NCI-H524 (cell line): ENCODE data around the gene CHN1.

ENCODE experiments used
- DNase-seq, 2 experiments: peaks; one replicate each; lab custom pipeline; 2025; lab: John Stamatoyannopoulos, UW

The CHN1 gene

DNA sequence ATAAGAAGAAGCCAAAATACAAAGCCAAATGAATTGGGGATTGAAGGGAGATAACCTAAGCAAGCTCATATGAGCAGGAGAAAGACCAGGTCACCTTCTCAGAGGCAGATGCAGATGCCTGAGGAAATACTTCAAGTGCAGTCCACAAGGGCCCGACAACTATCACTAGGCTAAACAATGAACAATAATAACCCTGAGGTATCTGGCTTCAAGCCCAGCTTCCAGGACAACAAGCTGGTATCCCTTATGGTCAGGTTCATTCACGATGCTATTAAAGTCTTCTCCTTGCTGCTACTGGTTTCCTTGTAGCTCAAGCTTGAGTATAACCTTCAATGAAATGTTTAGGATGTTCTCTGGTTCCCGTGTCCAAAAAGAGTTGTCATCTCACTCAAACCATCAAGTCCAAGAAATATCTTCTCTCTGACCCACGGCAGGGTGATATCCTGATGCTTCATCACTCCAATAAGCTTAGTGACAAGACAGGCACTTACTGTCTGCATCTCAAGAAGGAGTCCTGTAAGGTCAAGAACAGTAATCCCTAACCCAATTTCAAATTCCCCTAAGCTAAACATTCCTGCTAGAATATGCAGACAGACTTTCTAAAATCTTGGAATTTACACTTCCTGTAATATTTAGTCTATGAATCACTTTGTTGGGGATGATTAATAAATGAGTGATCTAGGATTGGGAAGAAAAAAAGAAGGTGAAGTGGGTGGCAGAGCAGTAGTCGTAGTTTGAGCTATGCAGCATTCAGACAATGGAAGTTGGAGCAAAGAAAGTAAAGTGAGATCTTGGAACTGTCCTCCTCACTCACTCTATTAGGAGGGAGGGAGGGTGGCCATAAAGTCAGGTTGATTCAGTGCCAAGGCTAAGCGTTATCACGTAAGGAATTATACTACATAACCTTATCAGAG, 33.1 kb downstream of the CHN1 start:
- peak; percentile 39 to 63 for DNase-seq

DNA sequence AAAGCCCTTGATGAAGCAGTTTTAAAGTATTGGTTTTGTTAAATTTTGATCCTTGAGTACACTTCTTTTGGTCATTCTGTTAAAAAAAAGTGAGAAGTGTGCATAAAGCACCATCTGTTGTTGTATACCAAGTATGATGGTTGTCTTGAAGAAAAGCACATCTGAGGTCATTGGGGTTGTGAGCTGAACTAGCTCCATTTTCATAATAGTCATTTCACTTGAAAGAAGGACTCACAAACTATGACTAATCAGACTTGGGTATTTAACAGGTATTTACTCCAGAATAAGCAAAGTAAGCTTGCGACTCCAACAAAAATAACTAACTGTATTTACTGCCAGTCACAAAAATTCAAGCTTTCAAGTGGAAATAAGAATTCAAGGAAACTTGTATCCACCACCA, 35.1 kb downstream of the CHN1 start:
- DNase-seq: no peak

- DNase-seq: no peak
These were observed 36.0 kb downstream of the CHN1 start for GRCh38 chr2:174969091-174969734.

DNA sequence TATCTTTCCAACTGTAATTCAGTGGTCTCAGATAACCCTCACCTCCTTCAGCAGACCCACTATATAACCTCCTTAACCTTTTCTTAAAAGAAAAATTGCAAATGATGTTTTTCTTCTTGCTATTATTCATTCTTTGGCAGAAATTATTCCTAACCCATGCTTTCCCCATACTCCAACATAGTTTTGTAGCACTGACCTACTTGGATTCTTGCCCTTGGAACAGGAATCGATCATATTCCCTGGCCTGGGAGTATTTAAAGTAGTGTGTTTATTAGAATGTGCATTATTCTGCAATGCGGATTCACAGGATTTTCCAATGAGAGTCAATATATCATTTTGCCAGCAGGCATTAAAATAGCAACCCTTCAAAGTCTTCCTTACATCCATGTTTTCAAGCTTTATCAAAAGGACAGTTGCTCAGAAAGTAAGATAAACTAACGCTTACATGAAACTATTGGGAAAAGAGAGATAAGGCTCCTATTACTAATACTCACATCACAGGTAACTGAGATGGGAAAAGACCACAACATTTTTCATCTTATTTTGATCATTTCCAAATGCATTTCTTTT, 37.4 kb downstream of the CHN1 start:
- no peak for DNase-seq

DNA sequence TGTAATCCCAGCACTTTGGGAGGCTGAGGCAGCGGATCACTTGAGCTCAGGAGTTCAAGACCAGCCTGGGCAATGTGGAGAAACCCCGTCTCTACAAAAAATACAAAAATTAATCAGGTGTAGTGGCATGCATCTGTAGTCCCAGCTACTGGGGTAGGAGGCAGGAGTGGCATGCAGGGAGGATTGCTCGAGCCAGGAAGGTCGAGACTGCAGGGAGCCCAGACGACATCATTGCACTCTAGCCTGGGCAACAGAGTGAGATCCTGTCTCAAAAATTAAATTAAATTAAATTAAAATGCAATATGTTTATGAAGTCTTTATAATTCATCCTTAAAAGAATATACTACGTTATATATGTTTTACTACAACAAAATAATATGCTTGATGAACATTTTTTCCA, 38.1 kb downstream of the CHN1 start:
- DNase-seq: no peak

DNA sequence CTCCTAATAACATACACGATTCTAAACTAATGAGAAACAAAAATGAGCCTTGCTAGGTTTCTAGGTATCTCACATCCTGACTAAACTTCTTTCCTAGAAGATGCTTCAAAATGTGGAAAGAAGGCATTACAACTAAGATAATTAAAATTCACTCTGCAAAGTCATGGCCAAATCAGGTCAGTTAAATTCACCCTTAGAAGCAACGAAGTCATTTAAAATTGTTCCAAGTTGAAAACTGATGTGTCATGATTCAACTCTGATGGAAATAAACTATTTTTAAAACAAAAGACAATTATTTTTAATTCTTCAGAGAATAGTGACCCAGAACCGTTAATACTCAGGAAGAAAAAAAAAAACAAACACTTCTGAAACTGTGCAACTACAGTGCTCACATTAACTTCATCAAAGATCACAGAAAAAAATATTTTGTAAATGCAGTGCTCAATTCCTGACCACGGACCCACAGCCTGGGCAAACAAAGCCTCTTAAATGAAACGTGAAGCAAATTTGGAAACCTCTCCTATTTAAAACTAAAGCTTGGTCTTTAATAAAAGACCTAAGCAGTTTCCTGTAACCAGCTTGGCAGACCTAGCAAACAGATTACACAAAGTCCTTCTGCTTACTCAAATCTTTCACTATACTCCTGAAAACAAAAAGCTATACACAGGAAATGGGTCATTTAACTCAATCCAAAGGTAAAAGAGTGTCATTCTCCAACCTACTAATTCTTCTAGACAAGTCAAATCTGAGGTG, 39.0 kb downstream of the CHN1 start:
- DNase-seq: no peak

DNA sequence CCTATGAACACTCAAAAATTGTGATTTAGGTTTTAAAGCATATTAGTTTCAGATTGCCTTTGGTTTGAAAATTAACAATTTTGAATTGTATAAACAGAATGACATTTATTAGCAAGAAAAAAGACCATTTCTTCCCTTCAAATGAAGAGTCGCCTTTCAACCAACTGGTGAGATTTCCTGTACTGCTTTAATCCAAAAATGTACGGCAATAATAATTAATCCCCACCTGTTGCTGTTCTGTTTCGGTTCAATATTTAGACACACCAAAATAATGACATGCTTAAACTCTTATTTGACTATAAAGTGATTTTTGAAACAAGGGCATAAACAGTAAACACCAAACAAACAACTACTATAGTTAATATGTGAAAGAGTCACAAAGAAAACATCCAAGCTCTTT, 39.6 kb downstream of the CHN1 start:
- no peak for DNase-seq

GRCh38 chr2:174964404-174964803, 40.8 kb downstream of the CHN1 start:
- no peak for DNase-seq

DNA sequence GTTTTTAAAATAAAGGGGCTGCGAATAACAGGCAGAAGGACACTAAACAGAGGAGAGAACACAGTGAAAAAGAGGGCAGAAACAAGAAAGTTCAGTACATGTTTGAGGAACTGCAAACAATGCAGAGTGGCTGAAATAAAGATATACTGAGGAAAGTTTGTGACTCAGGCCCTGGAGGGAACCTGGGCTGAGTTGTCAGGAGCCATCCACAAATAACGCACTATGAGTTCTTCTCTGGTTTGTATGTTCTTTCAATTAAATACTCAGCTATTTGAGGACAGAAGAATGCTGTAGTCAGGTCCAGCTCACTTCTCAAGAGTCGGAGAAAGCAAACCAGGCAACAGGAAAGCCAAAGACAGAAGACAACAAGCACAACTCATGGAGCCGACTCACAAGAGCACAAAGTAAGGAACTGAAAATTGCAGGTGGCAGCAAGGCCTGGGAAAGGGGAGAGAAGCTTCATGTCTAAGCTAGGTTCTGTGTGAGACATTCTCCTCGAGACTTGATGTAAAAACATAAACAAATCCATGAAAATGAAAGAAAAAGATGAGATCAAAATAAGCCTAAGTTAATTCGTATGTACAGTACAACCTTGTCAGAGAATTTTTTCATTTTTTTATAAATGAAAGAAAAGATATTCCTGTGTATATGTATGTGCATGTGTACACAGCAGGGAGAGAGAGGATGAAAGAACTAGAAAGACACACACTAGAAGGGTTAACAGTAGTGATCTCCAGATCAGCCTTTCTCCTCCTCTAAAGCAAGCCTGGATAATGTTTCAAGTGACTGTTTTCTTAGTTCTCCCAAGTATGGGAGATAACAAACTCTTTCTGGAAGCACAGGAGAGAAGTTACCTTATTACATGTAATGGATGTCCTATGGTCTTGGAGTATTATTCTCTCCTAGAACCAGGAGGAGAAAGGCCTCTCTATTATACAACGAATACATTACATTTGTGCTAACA, 41.5 kb downstream of the CHN1 start:
- DNase-seq: no peak

- DNase-seq: no peak
These were observed 45.4 kb downstream of the CHN1 start for GRCh38 chr2:174959787-174960186.

DNA sequence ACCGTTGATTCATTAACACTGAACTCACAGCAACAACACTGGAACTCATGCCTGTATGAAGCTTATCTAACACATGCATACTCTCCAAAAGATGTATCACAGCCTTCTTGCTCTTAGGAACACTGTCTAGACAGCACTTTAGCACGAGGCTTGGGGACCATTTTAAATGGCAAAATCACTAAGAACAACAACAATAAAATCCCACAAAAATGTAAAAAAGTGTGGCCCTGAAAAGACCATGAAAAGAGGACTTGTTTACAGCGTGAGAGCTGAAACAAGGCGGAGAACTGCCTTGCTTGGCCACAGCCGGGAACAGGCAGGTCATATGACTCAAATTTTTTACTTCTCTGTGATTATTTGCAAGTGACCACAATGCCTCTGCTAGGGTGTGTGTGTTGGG, 48.1 kb downstream of the CHN1 start:
- no peak for DNase-seq

- peak in 1 of 2 experiments; percentile 3 for DNase-seq
These were observed 52.6 kb downstream of the CHN1 start for GRCh38 chr2:174952607-174953006.

DNA sequence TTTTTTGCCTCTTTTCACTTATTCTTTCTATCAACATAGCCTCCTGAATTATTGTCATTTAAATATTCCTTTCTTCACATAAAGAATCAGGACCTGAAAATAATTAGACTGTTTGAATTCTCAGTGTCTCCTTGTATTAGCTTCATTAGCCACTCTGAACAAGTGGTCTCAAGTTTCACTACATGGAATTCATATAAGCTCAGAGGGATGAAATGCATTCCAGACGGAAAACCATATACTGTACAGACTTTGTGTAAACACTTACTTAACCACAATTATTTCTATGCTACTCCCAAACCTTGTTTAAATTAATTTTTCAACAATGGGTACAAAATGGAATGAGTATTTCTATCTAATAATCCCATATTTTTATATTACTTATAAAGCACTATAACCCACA, 53.4 kb downstream of the CHN1 start:
- DNase-seq: peak in 1 of 2 experiments; percentile 59

DNA sequence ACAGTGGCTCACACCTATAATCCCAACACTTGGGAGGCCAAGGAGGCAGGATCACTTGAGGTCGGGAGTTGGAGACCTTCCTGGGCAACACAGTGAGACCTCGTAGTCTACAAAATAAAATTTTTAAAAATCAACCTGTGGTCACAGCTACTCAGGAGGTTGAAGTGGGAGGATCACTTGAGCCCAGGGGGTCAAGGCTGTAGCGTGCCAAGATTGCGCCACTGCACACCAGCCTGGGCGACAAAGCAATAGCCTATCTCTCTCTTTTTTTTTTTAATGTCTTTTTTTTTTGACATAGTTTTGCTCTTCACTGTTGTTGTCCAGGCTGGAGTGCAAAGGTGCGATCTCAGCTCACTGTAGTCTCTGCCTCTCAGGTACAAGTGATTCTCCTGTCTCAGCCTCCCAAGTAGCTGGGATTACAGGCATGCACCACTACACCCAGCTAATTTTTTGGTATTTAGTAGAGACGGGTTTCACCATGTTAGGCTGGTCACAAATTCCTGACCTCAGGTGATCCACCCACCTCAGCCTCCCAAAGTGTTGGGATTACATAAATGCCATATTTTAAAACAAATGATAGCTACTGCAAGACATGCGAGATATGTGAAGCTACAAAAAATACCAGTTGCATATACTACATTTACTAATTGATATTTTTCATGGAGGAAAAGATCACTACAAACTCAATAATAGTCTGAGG, 55.0 kb downstream of the CHN1 start:
- no peak for DNase-seq

GRCh38 chr2:174945601-174946260, 59.5 kb downstream of the CHN1 start:
- no peak for DNase-seq

GRCh38 chr2:174939046-174939445, 66.1 kb downstream of the CHN1 start:
- DNase-seq: no peak

GRCh38 chr2:174931724-174932123, 73.5 kb downstream of the CHN1 start:
- no peak for DNase-seq

DNA sequence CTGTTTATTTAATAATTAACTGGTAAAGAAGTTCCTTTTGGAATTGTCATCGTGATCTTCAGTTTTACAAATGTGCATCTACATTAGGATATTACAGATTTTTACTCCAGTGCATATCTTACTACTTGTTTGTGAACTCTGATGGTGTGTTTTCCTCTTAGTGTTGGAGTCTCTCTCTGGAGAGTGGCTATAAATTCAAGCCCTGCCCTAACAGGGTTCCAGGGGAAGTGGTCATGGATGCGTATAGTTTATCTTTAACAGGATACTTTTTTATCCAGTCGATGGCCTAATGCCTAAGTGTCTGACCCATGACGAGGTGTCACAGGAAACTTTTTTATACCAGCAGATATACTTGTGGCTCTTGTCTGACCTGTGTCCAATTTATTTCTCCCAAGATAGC, 75.4 kb downstream of the CHN1 start:
- no peak for DNase-seq

- DNase-seq: no peak
These were observed 80.0 kb downstream of the CHN1 start for GRCh38 chr2:174925046-174925784.
